Left kidney (tissue), 2 donors: ENCODE results near the gene CCDC85C. TPM values are rescaled to one million over a fixed set of nuclear protein-coding genes. Genes with fewer than 3 reads are reported as not detected.

Source experiments
- DNase-seq: peaks from one replicate; pipeline ENCODE4 v3.0.0-alpha.2; 2013
- polyA plus RNA-seq: library from polyadenylated mRNA; unstranded; fragments of 120-200 nt; gene quantifications from one replicate; pipeline ENCODE4 v1.2.1, GENCODE V29; 2013; ENCODE audit not compliant: insufficient read length

CCDC85C gene
- polyA plus RNA-seq, 1 donor: 24.4 TPM

- DNase-seq: no peak
Observed at GRCh38 chr14:99590746-99591555, 13.1 kb downstream of the CCDC85C start.

DNA sequence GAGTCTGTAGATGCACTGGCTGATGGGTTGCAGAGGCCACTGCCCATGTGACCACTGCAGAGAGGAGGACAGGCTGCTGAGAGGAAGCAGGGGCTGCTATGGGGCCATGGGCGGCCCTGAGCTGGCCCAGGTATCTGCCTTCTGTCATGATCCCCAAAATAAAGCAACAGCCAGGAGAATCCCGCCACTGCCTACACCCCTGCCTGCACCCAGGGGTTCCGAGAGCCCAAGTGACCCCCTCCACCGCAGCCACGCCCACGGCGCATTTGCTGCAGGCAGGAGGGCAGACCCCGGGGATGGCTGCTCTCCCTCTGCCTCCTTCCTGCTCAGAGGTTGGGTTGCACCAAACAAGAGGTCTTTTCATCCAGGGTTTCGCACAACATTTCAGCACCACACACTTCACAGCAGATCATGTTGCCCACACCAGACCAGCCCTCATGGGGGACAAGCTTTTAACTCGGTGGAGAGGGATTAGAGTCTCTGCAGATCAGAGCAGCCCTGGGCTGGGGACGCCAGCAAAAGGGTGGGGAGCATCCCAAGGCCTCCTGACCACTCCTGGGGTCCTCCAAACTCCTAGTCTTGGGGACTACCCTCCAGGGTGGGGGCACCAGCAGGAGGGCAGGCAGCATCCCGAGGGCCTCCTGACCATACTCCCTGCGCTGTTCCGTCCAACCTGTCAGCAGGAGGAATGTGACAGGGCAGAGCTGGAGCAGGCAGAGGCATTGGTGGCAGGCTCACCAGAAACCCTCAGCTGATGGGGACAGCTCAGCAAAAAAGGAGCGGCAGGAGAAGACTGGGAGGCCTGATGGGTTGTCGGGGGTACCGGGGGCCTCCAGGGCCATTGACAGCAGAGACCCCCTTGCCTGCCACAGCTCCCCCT, 14.1 kb downstream of the CCDC85C start:
- no peak for DNase-seq

- DNase-seq: no peak
Observed at GRCh38 chr14:99589031-99589441, 15.0 kb downstream of the CCDC85C start.

GRCh38 chr14:99587460-99588278, 16.3 kb downstream of the CCDC85C start:
- no peak for DNase-seq

DNA sequence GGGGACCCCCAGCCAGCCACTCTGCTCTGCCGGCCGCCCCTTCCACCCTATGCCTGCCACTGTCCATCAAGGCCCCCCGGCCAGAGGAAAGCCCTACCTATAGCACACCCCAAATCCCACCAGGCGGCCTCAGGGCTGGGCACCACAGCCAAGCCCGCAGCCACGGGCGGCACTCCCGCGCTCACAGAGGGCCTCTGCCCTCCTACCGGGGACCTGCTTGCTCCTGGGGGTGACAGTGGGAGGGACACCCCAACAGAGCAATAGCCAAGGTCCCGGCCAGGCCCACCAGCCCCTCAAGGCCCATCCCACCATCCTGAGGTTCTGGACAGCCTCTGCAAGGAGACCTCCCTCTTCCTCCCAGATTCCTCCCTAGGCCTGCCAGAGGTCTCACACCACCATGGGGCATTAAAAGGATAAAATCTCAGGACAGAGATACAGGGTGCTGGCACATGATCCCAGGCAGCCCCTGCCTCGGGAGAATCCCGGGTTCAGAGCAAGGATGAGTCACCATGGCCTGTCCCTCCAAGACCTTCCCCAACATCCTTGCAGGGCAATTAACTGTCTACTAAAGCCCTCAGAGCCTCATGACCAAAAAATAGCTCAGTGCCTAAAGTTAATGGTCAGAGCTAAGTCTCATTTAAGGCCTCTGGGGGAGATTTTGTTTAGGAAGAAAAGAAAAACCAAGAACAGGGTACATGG, 17.1 kb downstream of the CCDC85C start:
- DNase-seq: no peak

DNA sequence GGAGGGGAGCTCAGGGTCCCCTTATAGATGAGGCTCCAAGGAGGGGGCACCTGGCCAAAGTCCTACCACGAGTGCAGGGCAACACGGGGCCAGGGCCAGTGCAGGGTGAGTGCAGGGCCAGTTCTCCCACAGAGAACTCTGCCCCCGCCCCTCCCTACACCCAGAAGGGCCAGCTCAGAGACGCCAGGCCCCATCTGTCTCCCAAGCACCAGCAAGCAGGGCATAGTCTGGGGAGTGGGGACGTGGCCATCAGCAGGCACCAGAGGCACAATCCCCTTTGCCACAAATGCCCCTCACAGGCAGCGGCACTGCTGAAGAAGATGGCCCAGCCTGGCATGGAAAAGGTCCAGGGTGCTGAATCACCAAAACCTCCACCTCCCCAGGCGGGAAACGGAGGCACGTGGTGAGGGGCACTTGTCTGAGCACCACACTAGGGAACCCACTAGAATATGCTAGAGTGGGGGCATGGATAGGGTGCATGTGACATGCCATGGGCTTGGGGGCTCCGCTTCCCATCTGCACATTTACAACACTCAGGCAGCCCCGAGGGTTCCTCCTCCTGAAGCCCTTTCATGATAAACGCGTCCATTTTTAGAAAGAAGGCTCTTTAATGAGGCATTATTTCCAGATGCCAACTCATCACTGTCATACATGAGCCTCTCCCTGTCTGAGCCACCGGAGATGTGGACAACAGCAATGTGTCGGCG, 17.8 kb downstream of the CCDC85C start:
- DNase-seq: no peak

GRCh38 chr14:99584823-99585222, 19.2 kb downstream of the CCDC85C start:
- DNase-seq: no peak

- no peak for DNase-seq
Observed at GRCh38 chr14:99581938-99582337, 22.1 kb downstream of the CCDC85C start.

GRCh38 chr14:99581374-99581773, 22.6 kb downstream of the CCDC85C start:
- no peak for DNase-seq

- DNase-seq: no peak
Observed at GRCh38 chr14:99579903-99580571, 24.0 kb downstream of the CCDC85C start.

DNA sequence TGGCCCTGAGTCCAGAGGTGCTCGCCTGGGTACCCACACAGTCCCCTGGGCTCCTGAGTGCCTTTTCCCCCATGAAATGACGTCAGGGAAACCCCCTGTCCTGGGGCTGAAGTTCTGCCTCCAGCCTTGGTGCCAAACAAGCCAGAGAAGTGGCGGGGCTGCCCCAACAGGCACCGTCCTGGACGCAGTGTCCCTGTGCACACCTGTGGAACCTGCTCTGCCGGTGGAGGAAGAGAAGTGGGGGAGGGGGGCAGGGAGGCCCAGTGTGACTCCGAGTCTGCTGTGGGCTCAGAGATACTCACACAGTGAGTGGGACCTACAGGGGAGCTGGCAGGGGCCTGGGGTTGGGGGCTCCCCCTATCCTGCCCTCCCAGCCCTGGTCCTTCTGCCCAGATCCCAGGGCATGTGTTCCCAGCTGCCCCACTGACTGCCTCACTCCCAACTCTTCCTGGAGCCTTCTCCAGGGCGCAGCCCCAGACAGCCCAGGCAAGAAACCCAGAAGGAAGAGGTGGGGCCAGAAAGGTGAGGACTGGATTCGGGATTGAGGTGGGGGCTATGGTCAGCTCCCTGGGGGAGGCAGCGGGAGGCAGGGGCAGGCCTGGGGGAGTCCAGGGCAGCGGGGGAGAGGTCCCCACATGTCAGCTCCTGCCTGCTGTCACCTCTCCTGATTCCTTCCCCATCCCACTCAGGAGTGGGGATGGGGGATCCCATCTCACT, 24.7 kb downstream of the CCDC85C start:
- no peak for DNase-seq

DNA sequence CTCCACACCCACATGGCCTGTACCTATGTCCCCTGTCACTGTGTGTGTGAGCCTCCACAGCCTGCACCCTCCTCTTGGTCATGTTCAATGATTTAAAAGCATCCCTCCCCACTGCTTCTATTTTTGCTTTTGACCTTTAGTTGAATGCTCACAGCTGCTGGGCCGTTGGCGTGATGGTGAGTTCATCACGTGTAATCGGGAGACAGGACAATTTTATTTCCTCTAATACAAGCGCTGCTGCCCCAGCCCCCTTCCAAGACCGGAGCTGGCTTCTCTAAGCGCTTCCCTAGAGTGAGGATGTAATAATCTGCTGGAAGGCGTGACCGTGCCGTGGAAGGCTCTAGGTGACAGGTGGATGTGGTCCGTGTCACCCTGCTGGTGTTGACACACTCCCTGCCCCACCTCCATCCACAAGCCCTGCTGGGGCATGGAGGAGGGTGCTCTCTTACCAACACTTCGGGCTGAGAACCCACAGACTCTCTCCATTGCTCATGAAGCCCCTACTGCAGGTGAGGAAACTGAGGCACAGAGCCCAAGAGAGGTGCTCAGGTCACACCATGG, 25.4 kb downstream of the CCDC85C start:
- DNase-seq: no peak

DNA sequence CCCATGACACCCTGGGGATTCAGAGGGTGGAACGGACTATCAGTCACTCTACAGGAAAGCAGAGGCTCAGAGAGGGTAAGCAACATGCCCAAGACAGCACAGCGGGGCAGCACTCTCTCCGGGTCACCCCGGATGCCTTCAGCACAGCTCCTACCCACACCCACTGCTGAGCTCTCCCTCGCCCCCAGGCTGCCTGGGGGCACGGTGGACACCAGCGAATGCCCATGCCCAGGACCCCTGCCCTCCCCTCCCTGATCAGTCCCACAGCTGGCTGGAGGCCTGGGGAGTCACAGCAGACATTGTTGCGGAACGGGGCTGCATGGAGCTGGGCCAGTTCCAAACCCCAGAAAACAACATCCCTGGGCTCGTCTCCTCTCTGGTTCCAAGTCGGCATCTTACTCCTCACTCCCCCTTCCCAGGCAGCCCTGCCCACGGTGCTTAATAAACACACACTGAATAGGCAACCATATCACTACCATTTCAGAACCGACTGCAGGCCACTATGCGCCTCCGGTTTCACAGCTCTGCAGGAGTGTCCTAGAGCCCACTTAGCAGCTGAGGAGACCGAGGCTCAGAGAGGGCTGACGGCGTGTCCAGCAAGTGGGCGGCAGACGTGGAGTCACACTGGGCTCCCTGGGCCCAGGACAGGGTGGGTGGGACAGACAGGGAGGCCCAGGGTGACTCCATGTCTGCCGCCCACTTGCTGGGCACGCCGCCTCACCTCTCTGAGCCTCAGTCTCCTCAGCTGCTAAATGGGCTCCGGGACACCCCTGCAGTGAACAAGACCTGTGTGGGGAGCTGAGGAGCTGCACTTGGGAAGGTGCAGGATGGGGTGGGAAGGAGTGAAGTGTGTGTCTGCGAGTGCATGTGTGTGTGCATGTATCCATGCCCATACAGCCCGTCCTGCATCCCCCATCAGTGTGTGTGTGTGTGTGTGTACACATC, 27.0 kb downstream of the CCDC85C start:
- no peak for DNase-seq

GRCh38 chr14:99576304-99576703, 27.7 kb downstream of the CCDC85C start:
- no peak for DNase-seq

DNA sequence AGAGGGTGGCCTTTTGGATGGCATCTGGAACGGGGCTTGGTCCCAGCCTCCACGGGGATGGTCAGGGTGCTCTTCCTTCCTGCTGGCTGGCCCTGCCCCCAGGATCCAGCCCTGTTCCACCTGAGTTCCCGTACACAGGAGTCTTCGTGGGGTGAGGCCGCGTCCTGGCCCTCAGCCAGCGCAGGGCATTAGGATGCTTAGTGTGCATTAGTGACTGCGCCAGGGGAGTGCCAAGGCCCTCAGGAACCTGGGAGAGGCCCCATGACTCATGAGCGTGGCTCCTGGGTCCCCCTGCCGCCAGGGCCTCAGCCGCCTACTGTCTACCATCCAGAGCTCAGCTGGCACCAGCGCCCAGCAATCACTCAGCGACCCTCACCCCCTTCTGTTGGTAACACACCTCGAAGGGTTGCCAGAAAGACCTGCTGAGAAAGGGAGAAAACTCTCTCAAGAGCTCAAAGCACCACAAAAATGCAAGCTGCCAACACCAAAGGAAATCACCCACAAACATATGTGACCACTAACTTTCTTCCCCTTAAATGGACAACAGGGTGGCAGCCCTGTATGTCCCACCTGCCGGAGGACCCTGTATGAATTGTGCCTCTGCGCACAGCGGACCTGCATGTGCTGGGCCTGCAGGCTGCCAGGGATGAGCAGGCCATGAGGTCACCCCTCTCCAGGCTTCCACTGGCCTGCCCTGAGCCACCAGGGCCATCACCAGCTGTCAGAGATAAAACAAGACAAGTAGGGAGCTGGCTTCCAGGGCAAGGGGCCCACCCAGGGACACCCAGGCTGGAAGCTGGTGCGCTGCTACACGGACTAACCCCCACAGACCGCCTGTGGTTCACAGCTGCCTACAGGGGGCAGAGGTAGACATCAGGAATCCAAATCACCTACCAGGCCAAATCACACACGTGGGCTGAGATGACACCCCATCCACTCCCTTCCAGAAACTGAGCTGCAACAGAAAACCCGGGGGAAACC, 28.7 kb downstream of the CCDC85C start:
- DNase-seq: no peak

- DNase-seq: no peak
Observed at GRCh38 chr14:99574099-99574880, 29.7 kb downstream of the CCDC85C start.
